Activated T-cell treated with anti-CD3 and anti-CD28 coated beads, Interleukin-2, amount 50 U/mL, for 48 hours (primary cell): Measurements from ENCODE around the gene CLK1.

Experiments used
- DNase-seq, 2 experiments: peaks; one replicate each; pipeline ENCODE4 v3.0.0-alpha.2; 2020

Gene CLK1

DNA sequence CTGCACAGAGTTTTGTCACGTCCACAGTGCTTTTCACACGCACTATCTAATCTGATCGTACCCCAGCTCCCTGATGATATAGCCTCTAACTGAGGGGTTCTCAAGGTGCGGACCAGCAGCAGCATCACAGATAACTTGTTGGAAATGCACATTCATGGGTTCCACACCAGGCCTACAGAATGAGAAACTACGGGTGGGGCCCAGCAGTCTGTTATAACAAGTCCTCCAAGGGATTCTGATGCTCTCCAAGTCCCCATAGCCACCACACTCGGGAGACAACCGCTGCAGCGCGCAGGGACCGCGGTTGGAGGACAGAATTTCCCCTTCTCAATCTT lies 53.5 kb downstream of the CLK1 start:
- no peak for DNase-seq

GRCh38 chr2:200810252-200810997 lies 54.0 kb downstream of the CLK1 start:
- DNase-seq = no peak

- no peak for DNase-seq
Observed at GRCh38 chr2:200809506-200810251, 54.8 kb downstream of the CLK1 start.
